Measurements from ENCODE around the gene FCHSD2.

Gene FCHSD2

GRCh38 chr11:73162196-73162740, 20.1 kb upstream of the FCHSD2 start:
- no peak for TF ChIP-seq ZNF274 (IDR thresholded peaks at IDR 0.05; ENCODE audit: low read depth, low read length)

GRCh38 chr11:73160005-73160760, 18.1 kb upstream of the FCHSD2 start:
- TF ChIP-seq ZNF274 (IDR thresholded peaks at IDR 0.05; ENCODE audit: low read depth, low read length): no peak
- H3K4me3 ChIP-seq (ENCODE audit: low read length): no peak overlapping the region

More at GRCh38 chr11:73162196-73162740, 20.1 kb upstream of the FCHSD2 start:
- no peak overlapping the region for H3K4me3 ChIP-seq (ENCODE audit: low read length)

- no peak overlapping the region for H3K4me3 ChIP-seq (ENCODE audit: low read length)
- TF ChIP-seq ZNF274 (IDR thresholded peaks at IDR 0.05; ENCODE audit: low read depth, low read length): no peak
Observed at GRCh38 chr11:73159297-73159696, 17.2 kb upstream of the FCHSD2 start.

- TF ChIP-seq ZNF274 (IDR thresholded peaks at IDR 0.05; ENCODE audit: low read depth, low read length): no peak
- H3K4me3 ChIP-seq (ENCODE audit: low read length): peak overlapping the region; percentile 44; the same call in 1 of the 2 replicates
Observed at GRCh38 chr11:73158356-73159051, 16.4 kb upstream of the FCHSD2 start.

DNA sequence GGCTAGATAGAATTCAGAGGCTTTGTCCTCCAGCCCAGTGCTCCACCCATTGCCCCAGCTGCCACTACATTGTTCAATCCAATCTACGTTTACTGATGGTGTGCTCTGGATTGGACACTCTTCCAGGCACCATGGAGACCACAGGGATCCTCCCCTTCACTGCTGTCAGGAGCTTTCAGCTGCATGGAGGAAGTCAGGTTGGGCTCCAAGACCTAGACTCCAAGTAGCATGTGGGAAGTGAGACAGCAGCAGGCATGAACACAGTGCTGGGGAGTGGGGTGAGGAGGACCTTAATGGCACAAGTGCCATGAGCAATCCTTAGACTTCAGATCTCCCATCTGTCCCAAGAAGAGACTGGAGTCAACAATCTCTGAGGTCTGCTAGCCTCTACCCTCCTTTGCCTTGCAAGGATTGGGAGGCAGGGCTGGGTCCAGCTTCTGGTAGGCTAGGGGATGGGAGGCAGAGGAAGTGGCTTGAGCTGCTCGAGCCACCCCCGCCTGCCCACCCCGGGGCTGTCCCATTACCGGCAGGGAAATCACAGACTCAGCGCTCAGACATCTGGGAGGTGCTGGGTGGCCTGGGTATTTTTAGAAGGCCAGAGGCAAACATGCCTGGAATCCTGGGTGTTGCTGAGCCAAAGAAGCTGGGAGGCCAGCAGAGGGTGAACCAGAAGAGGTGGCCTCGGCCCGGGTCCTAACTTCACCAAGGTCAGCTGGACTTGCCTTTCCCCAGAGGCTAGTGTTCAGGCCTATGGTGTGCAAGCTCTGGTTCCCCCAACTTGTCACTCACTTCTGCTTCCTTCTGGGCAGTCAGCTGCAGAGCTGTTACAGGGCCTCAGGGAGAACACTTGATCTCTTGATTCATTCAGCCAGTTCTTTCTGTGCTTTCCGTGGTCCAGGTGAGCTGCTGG, 15.2 kb upstream of the FCHSD2 start:
- TF ChIP-seq ZNF274 (IDR thresholded peaks at IDR 0.05; ENCODE audit: low read depth, low read length): no peak
- peak overlapping the region; percentile 44; the same call in 1 of the 2 replicates for H3K4me3 ChIP-seq (ENCODE audit: low read length)

DNA sequence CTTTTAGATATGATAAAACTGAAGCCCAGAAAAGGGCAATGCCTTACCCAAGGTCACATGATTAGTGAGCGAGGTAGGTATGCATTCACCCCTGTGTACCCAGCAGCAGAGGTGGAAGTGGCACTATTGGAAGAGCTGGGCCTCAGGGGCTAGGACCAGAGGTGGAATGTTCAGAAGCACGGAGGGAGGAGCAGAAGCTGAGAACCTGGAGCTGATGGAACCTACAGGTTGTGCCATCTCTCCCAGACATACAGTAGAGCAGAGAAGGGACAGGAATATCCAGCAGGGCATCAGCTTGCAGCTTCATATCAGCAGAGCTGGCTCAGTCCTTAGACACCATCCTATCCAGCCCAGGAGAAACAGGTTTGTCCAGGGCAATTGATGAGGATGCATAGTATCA, 14.6 kb upstream of the FCHSD2 start:
- no peak for TF ChIP-seq ZNF274 (IDR thresholded peaks at IDR 0.05; ENCODE audit: low read depth, low read length)
- no peak overlapping the region; the same call in 1 of the 2 replicates for H3K4me3 ChIP-seq (ENCODE audit: low read length)

DNA sequence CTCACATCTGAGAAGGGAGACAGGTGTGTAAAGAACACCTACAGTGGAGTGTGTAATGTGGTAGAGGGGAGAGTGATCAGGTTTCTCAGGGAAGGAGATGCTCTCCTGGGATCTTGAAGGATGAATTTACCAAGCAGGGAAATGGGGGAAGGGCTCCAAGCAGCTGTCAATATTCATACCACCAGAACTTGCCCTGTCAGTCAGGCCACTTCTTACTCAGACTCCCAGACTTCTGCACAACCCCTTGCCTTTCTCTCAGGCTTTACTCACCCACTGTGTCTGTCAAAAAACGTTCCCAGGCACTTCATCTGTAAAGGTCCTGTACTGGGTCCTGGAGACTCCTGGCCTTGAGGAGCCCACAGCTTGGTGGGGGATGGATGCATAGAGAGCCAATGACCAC, 14.0 kb upstream of the FCHSD2 start:
- TF ChIP-seq ZNF274 (IDR thresholded peaks at IDR 0.05; ENCODE audit: low read depth, low read length): no peak
- no peak overlapping the region for H3K4me3 ChIP-seq (ENCODE audit: low read length)

GRCh38 chr11:73155102-73155501, 13.0 kb upstream of the FCHSD2 start:
- no peak overlapping the region; the same call in 1 of the 2 replicates for H3K4me3 ChIP-seq (ENCODE audit: low read length)
- no peak for TF ChIP-seq ZNF274 (IDR thresholded peaks at IDR 0.05; ENCODE audit: low read depth, low read length)

DNA sequence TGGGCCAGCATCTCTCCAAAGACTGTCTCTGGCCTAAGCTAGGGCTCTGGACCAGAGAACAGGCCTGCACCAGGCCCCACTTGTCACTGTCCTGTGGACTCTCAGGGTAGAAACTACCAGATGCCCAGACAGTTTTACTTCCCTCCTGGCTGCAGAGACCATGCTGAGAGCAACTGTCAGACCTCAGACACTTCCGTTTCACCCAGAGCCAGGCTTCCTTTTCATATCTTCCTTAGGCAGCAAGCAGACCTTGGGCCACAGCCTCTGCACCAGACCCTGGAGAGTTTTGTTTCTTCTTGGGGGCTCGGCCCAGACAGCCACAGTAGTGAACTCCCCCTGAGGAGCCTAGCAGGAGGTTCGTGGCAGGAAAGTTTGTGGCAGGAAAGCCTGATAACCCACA, 12.1 kb upstream of the FCHSD2 start:
- no peak for TF ChIP-seq ZNF274 (IDR thresholded peaks at IDR 0.05; ENCODE audit: low read depth, low read length)
- no peak overlapping the region; the same call in 1 of the 2 replicates for H3K4me3 ChIP-seq (ENCODE audit: low read length)

GRCh38 chr11:73152861-73153483, 10.9 kb upstream of the FCHSD2 start:
- no peak for TF ChIP-seq ZNF274 (IDR thresholded peaks at IDR 0.05; ENCODE audit: low read depth, low read length)
- peak overlapping the region; percentile 9; the same call in 1 of the 2 replicates for H3K4me3 ChIP-seq (ENCODE audit: low read length)

GRCh38 chr11:73152086-73152853, 10.2 kb upstream of the FCHSD2 start:
- H3K4me3 ChIP-seq (ENCODE audit: low read length): no peak overlapping the region
- no peak for TF ChIP-seq ZNF274 (IDR thresholded peaks at IDR 0.05; ENCODE audit: low read depth, low read length)

DNA sequence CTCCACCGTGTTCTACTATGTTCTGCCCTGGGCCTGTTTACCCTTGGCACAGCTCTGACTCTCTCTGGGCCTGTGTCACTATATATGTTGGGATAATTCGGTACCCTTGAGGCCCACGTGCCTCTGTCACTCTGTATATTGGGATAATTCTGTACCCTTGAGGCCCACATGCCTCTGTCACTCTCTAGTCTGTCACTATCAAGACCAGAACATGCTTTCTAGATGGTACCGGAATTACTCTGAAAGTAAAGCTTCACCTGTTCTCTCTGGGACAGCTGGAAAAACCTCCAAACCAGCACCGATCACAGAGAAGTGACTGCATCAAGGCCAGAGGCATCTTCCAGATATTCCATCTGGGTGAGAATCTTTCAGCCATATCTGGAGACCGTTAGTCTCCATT, 9.3 kb upstream of the FCHSD2 start:
- no peak for TF ChIP-seq ZNF274 (IDR thresholded peaks at IDR 0.05; ENCODE audit: low read depth, low read length)
- no peak overlapping the region for H3K4me3 ChIP-seq (ENCODE audit: low read length)

DNA sequence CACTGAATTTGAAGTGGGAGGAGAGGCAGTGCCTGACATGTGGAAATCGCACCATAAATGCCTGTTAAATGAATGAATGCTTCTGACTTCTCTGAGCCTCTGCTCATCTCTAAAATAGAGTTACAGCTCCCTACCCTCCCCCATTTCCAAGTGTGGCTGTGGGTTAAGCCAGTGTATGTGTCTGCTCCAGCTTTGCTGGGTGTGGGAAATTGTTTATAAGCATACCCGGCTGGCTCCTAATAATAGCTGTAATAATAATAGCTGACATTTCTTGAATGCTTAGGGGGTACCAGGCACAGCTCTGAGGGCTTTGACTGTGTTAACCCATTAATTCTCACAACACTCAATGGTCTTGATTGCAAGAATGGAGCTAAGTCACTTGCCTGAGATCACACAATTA, 7.0 kb upstream of the FCHSD2 start:
- TF ChIP-seq ZNF274 (IDR thresholded peaks at IDR 0.05; ENCODE audit: low read depth, low read length): no peak
- no peak overlapping the region for H3K4me3 ChIP-seq (ENCODE audit: low read length)
